Measurements from ENCODE around the gene ITGAL.

DNA sequence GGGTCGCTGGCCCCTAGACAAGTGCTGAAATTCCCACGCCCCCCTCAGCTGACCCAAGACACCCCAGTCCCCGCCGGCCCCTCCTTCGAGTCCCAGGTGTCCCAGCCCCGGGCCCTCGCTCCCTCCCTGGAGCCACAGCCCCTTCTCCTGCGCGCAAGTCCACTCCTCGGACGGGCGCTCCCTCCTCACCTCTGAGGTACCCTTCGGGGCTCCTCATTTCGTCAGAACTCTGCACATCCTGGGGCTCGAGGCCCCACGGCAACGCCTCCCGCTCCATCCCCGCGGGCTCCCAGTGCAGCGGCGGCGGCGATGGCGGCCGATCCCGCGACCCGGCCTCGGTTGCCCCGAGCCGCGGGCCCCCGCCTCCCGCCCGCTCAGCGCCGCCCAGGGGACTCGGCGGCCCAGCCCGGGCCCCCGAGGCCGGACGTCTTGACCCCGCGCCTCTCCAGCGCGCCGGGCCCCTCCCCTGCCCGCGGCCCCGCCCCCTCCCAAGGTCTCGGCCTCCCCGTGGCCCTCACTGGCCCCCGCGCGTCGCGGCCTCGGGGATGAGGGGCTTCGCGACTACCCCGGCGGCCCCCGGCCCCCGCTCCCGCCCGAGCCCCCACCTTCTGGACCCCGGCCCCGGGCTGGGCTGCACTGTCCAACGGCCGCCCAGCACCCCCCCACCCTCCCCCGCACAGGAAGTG lies 53.7 kb downstream of the ITGAL start, which contains the start of gene ZNF768:
- no peak for TF ChIP-seq EZH2 (IDR thresholded peaks at IDR 0.05; ENCODE audit: borderline replicate concordance, low read length)
- TF ChIP-seq, protein P1, sequence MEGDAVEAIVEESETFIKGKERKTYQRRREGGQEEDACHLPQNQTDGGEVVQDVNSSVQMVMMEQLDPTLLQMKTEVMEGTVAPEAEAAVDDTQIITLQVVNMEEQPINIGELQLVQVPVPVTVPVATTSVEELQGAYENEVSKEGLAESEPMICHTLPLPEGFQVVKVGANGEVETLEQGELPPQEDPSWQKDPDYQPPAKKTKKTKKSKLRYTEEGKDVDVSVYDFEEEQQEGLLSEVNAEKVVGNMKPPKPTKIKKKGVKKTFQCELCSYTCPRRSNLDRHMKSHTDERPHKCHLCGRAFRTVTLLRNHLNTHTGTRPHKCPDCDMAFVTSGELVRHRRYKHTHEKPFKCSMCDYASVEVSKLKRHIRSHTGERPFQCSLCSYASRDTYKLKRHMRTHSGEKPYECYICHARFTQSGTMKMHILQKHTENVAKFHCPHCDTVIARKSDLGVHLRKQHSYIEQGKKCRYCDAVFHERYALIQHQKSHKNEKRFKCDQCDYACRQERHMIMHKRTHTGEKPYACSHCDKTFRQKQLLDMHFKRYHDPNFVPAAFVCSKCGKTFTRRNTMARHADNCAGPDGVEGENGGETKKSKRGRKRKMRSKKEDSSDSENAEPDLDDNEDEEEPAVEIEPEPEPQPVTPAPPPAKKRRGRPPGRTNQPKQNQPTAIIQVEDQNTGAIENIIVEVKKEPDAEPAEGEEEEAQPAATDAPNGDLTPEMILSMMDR (IDR thresholded peaks at IDR 0.05; ENCODE audit: low read length), result no peak
